ACHN (cell line): ENCODE measurements around the gene TPO.

Experiments
- DNase-seq: peaks from one replicate; pipeline ENCODE4 v3.0.0-alpha.2; 2015
- in situ Hi-C: cut with HindIII; loops from 2 replicates; pipeline ENCODE4 v1.10.0; 2017; ENCODE audit warnings: low sequenced_read_pairs, low pct_ligation_motif_present, low pct_unique_long_range_greater_than_20kb

TPO gene

DNA sequence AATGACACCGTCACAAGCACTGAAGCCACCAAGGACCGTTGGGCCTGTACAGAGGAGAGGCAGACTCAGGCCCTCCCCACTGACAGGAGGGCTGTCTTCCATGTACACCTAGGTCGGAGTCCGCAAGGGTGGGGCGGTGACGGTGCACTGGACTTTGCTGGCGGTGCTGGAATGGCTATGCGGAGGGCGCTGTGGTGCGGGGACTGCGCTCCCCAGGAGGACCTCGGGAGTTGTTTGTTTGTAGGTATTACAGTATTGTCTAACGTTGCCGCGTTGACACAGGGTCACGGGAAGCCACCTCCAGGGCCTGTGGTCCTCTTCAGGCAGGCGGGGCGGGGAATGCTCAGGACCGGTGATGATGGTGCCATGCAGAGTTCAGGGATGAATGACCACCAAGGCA is 126.2 kb downstream of the TPO start:
- DNase-seq, result no peak
- in situ Hi-C loops, result no loop called here

DNA sequence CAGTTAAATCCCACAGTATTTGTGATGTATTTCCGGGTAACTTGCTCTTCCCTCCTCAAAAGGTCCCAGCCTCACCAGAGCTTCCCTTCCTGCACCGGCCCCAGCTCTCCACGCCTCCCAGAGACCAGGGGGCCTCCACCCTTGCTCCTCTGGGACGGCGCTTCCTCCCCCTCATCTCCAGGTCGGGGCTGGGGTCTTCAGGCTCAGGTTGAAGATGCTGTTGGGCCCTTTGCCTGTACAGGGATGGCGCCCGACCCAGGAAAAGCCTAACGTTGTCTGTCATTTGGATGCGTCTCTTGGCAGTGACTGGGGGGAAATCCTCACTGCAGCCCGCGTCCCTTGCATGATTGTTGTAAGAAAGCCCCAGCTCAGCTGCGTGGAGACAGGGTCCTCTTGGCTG is 126.7 kb downstream of the TPO start:
- no peak for DNase-seq
- in situ Hi-C loops, result no loop called here

DNA sequence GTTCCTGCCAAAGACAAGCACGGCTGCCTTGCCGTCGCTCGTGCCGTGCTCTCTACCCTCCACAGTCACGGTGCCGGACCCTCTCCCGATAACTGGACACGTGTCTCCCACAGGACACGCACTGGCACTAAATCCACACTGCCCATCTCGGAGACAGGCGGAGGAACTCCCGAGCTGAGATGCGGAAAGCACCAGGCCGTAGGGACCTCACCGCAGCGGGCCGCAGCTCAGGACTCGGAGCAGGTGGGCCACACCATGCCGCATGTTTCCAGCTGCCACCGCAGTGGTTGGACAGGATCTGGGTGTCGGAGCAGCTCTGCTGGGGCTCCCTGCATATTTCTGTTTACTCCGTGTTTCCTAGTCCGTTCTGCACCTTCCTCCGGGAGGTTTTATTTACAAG is 127.2 kb downstream of the TPO start:
- in situ Hi-C loops, result no loop called here
- DNase-seq, result no peak

- DNase-seq, result no peak
- in situ Hi-C loops, result no loop called here
These were observed 127.8 kb downstream of the TPO start for GRCh38 chr2:1541040-1541439.

DNA sequence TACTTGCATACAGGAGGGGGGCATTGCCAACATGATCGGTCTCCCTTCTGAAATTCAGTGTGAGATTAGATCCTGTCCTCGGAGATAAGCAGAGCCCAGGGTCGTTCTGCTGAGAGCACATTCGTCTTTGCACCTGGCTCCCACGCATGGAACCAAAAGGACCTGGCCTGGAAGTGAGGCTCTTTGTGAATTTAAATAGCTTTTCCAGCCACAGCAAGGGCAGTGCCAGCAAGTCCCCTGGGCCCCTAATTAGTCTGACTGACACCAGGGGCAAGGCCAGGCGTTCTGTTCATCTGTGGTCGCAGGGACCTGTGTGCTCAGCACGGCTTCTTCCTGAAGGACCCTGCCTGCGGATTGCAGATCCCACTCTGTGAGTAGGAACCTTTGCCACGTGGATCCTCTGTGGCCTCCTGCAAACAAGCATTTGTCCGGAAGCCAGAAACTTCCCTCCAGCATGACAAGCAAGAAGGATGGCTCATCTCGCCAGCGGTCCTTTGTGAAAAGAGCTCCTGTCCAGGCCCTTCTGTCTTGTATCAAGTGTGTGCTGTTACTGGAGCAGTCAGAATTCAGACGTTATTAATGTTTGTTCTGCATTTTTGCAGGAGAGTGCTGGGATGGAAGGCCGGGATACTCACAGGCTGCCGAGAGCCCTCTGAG is 128.7 kb downstream of the TPO start:
- DNase-seq, result no peak
- in situ Hi-C loops, result no loop called here

DNA sequence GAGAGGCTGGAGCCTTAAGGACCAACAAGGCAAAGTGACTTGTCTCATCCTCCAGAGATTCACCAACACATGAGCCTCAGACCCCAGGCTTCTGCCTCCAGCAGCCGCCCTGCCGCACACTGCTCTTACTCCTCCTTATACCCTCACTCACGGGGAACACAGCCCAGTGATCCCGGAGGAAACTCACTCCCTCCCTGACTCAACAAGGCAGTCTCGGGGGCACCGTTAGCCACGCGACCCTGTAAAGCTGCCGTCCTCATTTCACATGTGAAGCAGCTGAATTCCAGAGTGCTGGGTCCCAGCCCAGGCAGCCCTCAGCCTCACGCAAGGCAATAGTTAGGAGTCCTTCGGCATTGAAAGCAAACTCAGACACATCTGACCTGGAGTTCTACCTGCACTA is 129.7 kb downstream of the TPO start:
- in situ Hi-C loops, result no loop called here
- no peak for DNase-seq

DNA sequence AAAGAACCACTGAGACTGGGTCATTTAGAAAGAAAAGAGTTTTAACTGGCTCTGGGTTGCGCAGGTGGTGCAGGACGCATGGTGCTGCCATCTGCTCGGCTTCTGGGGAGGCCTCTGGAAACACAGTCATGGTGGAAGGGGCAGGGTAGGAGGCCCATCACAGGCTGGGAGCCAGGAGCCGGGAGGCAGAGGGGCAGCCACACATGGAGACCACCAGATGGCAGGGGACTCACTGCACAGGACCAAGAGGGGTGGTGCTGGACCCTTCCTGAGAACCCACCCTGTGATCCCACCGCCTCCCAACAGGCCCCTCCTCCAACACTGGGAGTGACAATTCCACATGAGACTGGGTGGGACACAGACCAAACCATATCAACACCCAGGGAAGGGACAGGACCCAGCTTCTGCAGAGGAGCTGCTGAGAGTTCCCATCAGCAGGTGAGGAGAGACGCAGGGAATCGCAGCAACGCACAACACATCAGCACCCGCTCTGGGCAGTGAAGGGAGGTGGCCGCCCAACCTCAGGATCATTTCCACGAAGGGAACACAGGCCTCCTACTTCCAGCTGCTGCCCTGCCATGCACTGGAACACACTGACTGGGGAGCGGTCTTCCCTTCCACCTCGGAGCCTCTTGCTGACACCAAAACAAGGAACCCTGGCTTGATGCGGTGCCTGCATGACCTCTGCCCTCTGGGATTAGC is 130.7 kb downstream of the TPO start:
- in situ Hi-C loops, result no loop called here
- DNase-seq, result no peak

GRCh38 chr2:1544478-1545069 is 131.3 kb downstream of the TPO start:
- in situ Hi-C loops, result no loop called here
- DNase-seq, result no peak

- in situ Hi-C loops, result no loop called here
- peak; percentile 65 for DNase-seq
These were observed 132.8 kb downstream of the TPO start for GRCh38 chr2:1546023-1546591.

DNA sequence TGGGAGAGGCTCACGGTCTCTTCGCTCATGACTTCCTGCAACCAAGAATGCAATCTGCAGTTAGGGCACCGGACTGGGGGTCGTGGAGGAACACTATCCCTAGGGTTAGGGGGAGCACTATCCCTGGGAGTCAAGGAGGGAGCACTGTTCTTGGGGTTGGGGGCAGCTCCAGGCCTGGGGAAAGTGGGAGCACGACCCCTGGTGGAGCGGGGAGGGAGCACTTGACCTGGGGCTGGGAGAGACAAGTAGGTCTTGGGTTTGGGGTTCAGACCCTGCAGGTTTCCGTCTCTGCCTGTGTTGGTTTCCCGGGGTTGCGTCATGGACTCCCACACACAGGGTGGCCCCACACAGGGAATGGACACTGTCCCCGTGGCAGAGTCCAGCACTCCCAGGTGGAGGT is 133.6 kb downstream of the TPO start:
- in situ Hi-C loops, result no loop called here
- no peak for DNase-seq

- in situ Hi-C loops, result no loop called here
- no peak for DNase-seq
These were observed 135.8 kb downstream of the TPO start for GRCh38 chr2:1548910-1549673.

- no peak for DNase-seq
- in situ Hi-C loops, result no loop called here
These were observed 136.8 kb downstream of the TPO start for GRCh38 chr2:1550076-1550475.

- DNase-seq, result no peak
These were observed 137.5 kb downstream of the TPO start for GRCh38 chr2:1550658-1551316.

DNA sequence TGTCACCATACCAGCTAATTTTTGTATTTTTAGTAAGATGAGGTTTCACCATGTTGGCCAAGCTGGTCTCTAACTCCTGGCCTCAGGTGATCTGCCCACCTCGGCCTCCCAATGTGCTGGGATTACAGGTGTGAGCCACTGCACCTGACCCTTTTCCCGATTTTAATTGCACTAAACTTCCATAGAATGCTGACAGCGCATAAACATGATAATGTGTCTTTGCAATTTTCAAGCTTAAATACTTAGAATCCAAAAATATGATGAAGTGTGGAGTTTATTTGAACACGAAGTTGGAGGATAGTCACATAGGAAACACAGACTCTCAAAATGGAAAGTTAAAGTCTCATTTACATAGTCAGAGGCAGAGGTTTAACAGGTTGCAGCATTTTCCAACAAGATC is 138.6 kb downstream of the TPO start:
- DNase-seq, result no peak
- in situ Hi-C loops, result no loop called here

More at GRCh38 chr2:1550658-1551316, 137.5 kb downstream of the TPO start:
- in situ Hi-C loops, result no loop called here

- DNase-seq, result no peak
- in situ Hi-C loops, result no loop called here
These were observed 139.3 kb downstream of the TPO start for GRCh38 chr2:1552611-1553010.

- in situ Hi-C loops, result no loop called here
- peak; percentile 99 for DNase-seq
These were observed 140.5 kb downstream of the TPO start for GRCh38 chr2:1553671-1554295.

- DNase-seq, result no peak
- in situ Hi-C loops, result no loop called here
These were observed 143.0 kb downstream of the TPO start for GRCh38 chr2:1556286-1556685.

- DNase-seq, result peak; percentile 75
- in situ Hi-C loops, result no loop called here
These were observed 143.7 kb downstream of the TPO start for GRCh38 chr2:1556776-1557466.
